ENCODE data around the gene PGS1. TPM values are rescaled to one million over a fixed set of nuclear protein-coding genes. Genes with fewer than 3 reads are reported as not detected.
A peak's percentile ranks its signal among the peaks of the same experiment; 100 is the strongest.

PGS1 gene
- total RNA-seq, 2 donors from 2014 or later: 29.2 to 57.4 TPM

DNA sequence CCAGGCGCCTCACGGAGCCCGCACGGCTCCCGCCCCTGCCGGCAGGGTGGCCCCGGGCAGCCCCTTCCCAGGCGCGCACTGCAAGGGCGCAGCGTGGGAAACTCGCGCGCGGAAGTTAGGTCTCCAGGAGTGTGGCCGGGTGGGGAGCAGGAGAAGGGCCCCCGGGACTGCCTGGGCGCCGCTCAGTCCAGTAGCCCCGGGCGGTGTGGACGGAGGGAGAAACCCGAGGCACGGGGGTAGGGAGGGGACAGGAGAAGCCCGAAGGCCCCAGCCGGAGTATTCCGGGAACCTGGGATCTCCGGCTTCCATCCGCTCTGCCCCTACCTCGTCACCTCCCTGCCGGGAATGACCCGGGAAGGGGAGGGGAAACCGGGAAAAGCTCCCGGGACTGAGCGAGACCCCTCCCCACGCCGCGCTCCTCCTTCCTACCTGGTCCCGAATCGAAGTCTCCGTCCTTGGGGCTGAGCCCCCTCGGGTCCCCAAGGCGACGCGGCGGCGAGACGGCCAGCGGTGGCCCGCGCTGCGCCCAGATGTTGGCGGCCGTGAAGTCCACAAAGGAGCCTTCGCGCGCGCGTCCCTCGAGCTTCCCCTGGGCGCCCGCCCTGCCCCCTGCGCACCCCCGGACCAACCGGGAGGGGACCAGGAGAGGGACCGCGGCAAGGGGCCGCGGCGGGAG lies 19.0 kb upstream of the PGS1 start:
- no peaks in the 10 kb centered on the region for H3K36me3 ChIP-seq
- H3K4me3 ChIP-seq: peak overlapping the region; percentile 43 to 59
- no peak for TF ChIP-seq POLR2A (IDR thresholded peaks at IDR 0.05)
- TF ChIP-seq, protein P1, sequence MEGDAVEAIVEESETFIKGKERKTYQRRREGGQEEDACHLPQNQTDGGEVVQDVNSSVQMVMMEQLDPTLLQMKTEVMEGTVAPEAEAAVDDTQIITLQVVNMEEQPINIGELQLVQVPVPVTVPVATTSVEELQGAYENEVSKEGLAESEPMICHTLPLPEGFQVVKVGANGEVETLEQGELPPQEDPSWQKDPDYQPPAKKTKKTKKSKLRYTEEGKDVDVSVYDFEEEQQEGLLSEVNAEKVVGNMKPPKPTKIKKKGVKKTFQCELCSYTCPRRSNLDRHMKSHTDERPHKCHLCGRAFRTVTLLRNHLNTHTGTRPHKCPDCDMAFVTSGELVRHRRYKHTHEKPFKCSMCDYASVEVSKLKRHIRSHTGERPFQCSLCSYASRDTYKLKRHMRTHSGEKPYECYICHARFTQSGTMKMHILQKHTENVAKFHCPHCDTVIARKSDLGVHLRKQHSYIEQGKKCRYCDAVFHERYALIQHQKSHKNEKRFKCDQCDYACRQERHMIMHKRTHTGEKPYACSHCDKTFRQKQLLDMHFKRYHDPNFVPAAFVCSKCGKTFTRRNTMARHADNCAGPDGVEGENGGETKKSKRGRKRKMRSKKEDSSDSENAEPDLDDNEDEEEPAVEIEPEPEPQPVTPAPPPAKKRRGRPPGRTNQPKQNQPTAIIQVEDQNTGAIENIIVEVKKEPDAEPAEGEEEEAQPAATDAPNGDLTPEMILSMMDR (IDR thresholded peaks at IDR 0.05): no peak
- TF ChIP-seq POLR2AphosphoS5 (IDR thresholded peaks at IDR 0.05): no peak
- H3K4me1 ChIP-seq (replicated peaks): peaks cover 7% of the 10 kb centered on the region
- WGBS: under 1% methylated on average over 52 of the region's 70 CpGs
- H3K27me3 ChIP-seq (replicated peaks; ENCODE audit: insufficient read depth): no peaks in the 10 kb centered on the region
- intact Hi-C loops (cut with DNase I): no loop called here
- H3K9me3 ChIP-seq: no peaks in the 10 kb centered on the region
- no peak for DNase-seq (ENCODE audit: low spot score)
- H3K27ac ChIP-seq: peak overlapping the region; percentile 69 to 82

DNA sequence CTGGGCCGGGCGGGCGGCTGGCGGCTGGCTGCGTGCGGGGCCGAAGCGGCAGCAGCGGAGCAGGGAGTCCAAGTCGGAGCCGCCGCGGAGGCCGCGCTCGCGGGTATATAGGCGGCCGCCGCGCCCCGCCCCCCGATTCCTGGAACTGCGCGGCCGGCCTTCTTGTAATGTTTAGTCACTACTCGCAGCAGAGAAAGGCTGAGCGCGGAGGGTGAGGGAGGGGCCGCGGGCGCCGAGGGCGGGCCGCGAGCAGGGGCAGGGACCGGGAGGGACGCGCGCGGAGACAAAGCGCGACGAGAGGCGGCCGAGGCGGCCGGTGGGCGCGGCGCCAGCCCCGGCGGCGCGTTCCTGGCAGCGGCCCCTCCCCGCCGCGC lies 18.5 kb upstream of the PGS1 start, which contains the start of gene SOCS3:
SOCS3 (minus strand) TSS at position 81 of the 374 bp plus-strand sequence. CDS start 982 bp downstream, outside the sequence.
- no peaks in the 10 kb centered on the region for H3K9me3 ChIP-seq
- H3K36me3 ChIP-seq: no peaks in the 10 kb centered on the region
- under 1% methylated on average over 32 of the region's 59 CpGs for WGBS
- DNase-seq (ENCODE audit: low spot score): peak; percentile 93
- no peaks in the 10 kb centered on the region for H3K27me3 ChIP-seq (replicated peaks; ENCODE audit: insufficient read depth)
- intact Hi-C loops (cut with DNase I): loop anchor here (5.0 kb wide), 2 partner anchors 62 to 73 kb away; no protein-coding TSS in a partner anchor
- H3K4me3 ChIP-seq: peak within 1 kb of the TSS; percentile 43 to 59
- H3K4me1 ChIP-seq (replicated peaks): peaks cover 7% of the 10 kb centered on the region
- peak; percentile 87 for TF ChIP-seq POLR2AphosphoS5 (IDR thresholded peaks at IDR 0.05)
- TF ChIP-seq, protein P1 (IDR thresholded peaks at IDR 0.05): peak in 1 of 4 experiments; percentile 27
- TF ChIP-seq POLR2A (IDR thresholded peaks at IDR 0.05): peak; percentile 99
- H3K27ac ChIP-seq: peak within 1 kb of the TSS; percentile 69 to 82

DNA sequence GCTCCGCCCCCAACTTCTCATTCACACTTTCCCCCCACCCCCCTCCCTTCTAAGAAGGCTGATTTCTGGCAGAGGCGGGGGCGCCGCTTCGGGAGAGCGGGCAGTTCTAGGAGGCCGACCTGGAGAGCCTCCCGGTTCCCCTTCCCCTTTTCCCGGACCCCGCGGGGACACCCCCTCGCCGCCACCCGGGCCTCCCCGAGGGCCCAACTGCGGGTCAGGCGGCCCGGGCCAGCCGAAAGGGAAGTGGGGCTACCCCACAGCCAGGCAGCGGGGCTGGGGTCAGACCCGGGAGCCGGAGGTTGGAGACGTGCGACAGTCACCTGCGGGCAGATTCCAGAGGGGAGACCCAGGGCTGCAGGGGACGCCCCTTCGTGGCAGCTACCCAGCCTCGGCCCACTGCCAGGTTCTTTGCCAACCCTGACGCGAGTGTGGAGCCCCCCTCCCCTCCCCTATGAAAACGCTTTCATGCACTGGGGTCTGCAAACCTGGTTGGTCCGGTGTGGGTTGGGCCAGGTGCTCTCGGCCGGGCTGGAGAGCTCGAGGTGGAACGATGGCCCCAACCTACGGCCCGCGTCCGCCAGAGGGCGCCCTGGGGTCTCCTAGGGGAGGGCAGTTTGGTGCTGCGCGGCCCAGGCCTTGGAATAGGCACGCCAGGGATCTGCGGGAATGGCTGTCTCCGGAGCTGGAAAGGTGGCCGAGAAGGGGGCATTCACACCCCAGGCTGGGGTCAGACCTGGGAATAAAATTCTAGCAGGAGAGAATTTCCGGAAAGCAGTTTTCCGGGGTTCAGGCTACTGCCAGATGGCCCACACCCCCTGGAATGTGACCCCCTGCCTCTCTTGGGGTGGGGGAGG lies 17.9 kb upstream of the PGS1 start:
- DNase-seq (ENCODE audit: low spot score): peak; percentile 89
- H3K36me3 ChIP-seq: no peaks in the 10 kb centered on the region
- 4% methylated on average over 45 of the region's 49 CpGs for WGBS
- no peaks in the 10 kb centered on the region for H3K9me3 ChIP-seq
- intact Hi-C loops (cut with DNase I): loop anchor here (5.0 kb wide), 2 partner anchors 62 to 73 kb away; no protein-coding TSS in a partner anchor
- H3K27ac ChIP-seq: peak overlapping the region; percentile 69 to 82
- TF ChIP-seq, protein P1 (IDR thresholded peaks at IDR 0.05): peak; percentile 77 to 98 (median 88)
- TF ChIP-seq POLR2A (IDR thresholded peaks at IDR 0.05) (peak; percentile 5), POLR2AphosphoS5 (IDR thresholded peaks at IDR 0.05) (peak; percentile 63)
- H3K27me3 ChIP-seq (replicated peaks; ENCODE audit: insufficient read depth): no peaks in the 10 kb centered on the region
- peaks cover 7% of the 10 kb centered on the region for H3K4me1 ChIP-seq (replicated peaks)
- H3K4me3 ChIP-seq: peak overlapping the region; percentile 43 to 59

DNA sequence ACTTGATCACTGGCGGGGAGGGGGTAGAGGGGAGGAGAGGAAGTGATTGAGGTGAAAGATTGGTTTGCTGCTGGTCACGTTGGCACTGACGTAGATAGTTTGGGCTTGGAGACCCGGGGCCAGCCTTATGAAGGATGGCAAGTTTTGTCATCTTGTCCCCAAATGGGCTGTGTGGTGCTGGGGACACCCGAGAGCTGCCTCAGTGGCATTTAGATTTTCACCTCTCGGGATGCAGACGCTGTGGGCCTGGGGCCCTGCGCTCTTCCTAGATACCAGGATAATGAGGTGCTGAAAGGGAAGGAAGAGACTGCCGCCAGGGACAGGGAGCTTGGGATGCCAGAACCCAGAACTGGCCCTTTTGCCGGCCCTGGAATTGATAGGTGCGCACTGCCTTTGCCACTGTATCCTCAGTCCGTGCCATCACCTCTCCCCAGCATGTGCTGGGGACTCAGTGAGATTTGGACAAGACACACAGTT lies 17.2 kb upstream of the PGS1 start:
- no peak for DNase-seq (ENCODE audit: low spot score)
- intact Hi-C loops (cut with DNase I): loop anchor here (5.0 kb wide), 2 partner anchors 61 to 74 kb away; no protein-coding TSS in a partner anchor
- Histone ChIP-seq H3K4me3 (no peak overlapping the region), H3K4me1 (replicated peaks) (peaks cover 5% of the 10 kb centered on the region), H3K27ac (peak overlapping the region in 1 of 2 donors; percentile 69), H3K27me3 (replicated peaks; ENCODE audit: insufficient read depth) (no peaks in the 10 kb centered on the region), H3K9me3 (no peaks in the 10 kb centered on the region), H3K36me3 (no peaks in the 10 kb centered on the region)
- WGBS: 75% methylated on average over 12 of the region's 12 CpGs
- TF ChIP-seq POLR2AphosphoS5 (IDR thresholded peaks at IDR 0.05) (no peak), POLR2A (IDR thresholded peaks at IDR 0.05) (no peak)
- TF ChIP-seq, protein P1 (IDR thresholded peaks at IDR 0.05): no peak

All from prostate gland (tissue), 2 donors.